GM18907 (cell line): Measurements from ENCODE around the gene TSC2.
"Not testable (repeated sequence)": the region's sequence is repeated elsewhere in the genome, so short reads cannot be mapped to it uniquely, and the experiment has no call there.

Experiments used
- ATAC-seq: cut with Tn5 transposase; IDR thresholded peaks from one replicate; pipeline ENCODE4 v1.9.1; 2021; ENCODE audit warnings: mild to moderate bottlenecking, moderate library complexity; ENCODE audit not compliant: unreplicated experiment

TSC2 gene

DNA sequence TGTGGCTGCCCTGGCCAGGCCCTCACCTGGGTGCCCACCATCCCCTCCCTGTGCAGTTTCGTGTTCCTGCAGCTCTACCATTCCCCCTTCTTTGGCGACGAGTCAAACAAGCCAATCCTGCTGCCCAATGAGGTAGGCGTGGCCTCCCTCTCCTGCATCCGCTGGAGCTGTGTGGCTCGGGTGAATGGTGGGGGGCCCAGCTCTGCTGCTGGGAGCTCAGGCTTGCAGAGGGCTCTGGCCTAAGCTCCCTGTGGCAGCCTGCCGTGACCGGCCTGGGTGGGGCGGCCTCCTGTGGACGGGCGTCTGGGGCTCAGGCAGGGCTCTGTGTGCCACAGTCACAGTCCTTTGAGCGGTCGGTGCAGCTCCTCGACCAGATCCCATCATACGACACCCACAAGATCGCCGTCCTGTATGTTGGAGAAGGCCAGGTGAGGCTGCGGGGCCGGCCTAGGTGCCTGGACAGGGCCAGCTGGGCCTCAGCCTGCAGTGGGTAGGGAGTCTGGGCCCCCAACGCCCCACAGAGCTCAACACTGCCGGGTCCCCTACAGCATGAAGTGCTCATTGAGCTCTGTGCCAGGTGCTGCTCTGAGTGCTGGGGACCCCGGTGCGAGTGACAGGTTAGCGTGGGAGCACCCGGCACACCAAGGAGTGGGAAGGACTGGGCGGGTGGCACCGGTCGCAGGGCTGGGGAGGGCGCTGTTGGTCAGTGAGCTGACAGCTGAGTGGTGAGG, 37.3 kb downstream of the TSC2 start:
- ATAC-seq, result no peak

DNA sequence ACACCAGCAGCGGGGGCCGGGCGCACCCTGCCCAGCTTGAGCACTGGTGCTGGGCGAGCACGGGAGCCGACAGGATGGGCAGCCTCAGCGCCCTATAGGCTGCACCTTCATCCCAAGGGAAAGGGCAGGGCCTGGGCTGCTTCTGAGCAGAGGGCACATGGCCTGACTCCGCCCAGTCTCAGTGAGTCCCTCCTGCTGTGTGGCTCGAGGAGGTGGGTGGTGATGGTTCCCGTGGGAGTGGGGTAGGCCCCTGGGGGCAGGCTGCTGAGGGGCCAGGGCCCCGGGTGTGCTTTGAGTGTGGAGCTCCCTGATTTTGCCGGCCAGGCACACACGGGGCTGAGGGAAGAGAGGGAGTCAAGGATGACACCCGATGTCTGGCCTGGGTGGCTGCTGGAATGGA, 37.9 kb downstream of the TSC2 start:
- ATAC-seq, result no peak

DNA sequence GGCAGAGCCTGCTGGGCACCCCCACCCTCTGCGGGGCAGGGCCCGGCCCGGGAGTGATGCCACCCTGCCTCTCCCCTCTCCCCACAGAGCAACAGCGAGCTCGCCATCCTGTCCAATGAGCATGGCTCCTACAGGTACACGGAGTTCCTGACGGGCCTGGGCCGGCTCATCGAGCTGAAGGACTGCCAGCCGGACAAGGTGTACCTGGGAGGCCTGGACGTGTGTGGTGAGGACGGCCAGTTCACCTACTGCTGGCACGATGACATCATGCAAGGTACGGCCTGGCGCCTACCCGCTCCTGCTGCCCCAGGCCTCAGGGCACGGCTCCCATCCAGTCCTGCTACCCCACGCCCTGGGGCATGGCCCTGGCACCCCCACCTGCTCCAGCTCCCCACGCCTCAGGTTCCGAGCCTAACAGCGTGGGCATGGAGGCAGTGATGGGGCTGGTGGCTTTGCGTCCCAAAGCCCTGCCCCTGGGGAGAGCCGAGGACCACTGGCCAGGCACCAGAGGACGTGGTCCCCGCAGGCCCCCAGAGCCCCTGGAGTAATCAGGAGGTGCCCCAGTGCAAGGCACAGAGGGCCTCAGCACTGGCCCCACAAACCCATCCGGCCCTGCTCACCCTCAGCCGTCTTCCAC, 38.4 kb downstream of the TSC2 start:
- ATAC-seq, result no peak

- no peak for ATAC-seq
These were observed 39.3 kb downstream of the TSC2 start for GRCh38 chr16:2086812-2087747.

GRCh38 chr16:2087748-2088631, 40.2 kb downstream of the TSC2 start:
- no peak for ATAC-seq

DNA sequence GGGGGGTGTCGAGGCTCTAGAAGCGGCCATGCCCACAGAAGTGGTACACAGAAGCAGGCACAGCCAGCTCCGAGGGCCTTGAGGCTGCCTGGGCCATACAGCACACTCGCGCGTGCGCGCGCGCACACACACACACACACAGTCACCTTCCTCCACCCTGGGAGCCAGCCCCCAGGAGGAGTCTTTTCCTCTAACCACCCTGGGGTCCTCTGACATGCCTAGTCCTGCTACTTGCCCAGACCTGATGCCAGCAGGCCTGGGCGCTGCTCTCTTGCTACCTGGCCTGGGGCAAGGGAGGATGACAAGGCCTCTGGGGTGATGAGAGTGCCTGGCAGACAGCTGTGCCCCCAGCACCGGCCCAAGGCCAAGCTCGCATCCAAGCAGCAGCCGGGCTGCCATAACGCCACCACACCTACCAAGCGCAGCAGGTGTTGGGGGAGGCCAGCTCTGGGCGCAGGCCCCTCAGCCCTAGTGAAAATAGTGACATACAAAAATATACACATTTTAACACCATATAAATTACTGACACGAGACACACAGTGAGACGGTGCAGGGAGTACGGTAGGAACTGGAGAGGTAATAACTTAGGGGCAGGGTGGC, 41.1 kb downstream of the TSC2 start:
- ATAC-seq, result no peak

DNA sequence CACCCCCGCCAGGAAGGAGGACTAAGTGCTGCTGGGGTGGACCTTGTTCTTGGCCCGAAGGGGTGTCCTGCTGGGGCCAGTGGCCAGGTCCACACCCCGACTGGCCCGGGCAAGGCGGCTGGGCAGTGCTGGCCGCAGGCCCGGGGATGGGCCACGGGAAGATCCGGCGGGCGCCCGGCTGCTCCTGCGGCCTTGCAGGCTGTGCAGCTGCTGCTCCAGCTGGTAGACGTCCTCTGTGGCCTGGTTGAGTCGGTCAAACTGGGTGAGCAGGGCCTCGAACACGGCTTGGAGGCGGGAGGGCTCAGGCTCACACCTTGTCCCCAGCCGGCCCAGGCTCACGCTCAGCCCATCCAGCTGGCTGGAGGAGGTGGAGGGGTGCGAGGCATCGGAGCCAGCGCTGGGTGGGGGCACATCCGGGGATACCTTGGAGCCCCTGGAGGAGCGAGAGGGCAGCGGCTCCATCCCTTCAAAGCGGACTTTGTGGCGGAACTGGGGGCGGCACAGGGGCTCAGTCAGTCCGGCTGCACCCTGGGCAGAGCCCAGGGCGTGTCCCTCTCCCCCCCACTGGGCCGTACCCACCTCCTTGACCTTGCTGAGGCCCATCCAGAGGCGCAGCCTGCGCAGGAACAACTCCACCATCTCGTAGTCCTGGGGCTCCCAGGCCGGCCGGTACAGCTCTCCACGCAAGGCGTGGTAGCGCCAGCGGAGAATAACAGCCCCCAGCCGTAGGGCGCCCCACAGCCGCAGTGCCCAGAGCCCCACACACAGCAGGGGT, 42.1 kb downstream of the TSC2 start:
- ATAC-seq, result no peak

DNA sequence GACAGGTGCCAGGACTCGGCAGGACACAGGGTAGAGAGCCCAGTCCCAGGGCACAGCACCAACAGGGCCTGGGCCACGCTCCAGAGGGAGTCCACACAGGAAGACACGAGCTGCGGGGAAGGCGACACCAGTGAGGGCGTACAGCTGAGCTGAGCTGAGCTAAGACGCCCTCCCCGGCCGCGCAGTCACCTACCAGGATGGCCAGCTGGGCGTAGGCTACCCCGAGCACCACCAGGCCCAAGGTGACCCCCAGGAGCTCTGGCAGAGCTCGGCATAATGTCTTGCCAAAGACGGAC, 42.6 kb downstream of the TSC2 start:
- no peak for ATAC-seq

DNA sequence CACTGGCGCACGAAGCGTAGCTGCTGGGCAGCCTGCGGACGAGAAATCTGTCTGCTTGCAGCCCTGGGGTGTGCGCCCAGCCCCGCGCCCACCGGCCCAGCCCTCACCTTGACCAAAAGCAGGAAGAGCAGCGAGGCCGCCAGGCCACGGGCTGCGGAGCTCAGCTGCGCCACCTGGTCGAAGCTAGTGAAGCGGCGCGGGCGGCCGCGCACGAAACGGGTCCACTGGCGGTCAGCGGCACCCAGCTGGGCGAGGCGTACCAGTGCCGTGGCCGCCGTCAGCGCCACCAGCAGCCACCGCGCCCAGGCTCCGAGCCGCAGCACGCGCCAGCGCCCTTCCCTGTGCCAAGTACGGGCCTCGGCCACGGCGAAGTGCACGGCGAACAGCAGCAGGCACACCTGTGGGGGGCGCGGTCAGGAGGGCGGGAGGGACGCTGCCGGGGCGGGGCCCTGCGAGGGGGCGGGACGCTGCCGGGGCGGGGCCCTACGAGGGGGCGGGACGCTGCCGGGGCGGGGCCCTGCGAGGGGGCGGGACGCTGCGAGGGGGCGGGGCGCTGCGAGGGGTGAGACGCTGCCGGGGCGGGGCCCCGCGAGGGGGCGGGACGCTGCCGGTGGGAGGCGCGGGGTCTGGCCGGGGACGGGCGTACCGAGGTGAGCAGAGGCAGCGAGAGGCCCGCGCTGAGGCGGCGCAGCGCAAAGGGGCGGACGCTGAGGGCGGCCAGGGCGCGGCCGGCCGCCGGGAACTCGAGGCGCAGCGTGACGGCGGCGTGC, 43.2 kb downstream of the TSC2 start:
- ATAC-seq, result no peak

GRCh38 chr16:2091547-2092255, 43.9 kb downstream of the TSC2 start:
- ATAC-seq, result no peak

DNA sequence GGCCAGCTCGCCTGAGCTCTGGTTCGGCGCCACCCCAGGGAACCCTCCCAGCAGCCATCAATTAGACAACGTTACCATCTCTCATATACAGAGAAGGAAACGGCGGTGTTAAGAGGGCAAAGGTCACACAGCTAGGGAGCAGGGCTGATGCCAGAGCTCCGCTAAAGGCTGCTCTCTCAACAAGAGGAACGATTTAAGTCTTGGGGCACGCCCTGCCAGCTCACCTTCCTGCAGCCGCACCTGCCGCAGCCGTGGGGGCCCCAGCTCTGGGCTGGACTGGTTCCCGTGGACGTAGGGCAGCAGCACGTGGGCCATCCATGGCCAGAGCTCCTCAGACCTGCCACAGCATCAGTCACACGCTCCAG, 44.5 kb downstream of the TSC2 start:
- no peak for ATAC-seq

DNA sequence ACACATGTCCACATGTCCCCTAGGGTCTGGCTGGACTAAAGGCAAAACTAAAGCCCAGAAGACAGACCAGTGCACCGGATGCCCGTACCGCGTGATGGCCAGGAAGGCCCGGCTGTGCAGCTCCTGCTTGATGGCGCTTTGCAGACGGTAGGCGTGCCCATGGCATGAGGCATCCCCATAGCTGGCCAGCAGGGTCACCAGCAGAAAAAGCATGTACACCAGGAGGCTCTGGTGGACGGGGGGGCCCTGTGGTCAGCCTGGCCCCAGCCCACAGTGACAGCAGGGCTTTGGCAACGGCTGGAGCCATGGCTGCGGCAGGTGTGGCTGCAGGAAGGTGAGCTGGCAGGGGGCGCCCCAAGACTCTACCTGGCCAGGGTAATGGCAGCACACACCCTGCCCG, 45.1 kb downstream of the TSC2 start:
- ATAC-seq, result no peak

DNA sequence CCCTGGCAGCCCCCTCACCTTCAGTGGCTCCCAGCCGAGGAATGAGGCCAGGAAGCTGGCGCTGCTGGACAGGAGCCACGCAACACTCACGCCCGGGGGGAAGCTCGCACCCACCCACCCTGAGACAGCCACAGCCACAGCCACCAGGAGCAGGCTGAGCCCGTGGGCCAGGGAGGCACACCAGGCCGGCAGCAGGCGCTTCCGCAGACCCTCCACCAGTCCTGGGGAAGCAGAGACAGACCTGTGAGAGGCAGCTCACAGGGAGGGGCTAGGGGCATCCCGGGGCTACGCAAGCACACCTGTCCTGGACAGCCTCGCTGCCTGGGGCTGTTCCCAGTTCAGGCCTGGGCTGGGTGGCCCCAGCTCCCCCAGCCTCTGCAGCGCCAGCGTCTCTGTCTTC, 46.0 kb downstream of the TSC2 start:
- ATAC-seq, result no peak

DNA sequence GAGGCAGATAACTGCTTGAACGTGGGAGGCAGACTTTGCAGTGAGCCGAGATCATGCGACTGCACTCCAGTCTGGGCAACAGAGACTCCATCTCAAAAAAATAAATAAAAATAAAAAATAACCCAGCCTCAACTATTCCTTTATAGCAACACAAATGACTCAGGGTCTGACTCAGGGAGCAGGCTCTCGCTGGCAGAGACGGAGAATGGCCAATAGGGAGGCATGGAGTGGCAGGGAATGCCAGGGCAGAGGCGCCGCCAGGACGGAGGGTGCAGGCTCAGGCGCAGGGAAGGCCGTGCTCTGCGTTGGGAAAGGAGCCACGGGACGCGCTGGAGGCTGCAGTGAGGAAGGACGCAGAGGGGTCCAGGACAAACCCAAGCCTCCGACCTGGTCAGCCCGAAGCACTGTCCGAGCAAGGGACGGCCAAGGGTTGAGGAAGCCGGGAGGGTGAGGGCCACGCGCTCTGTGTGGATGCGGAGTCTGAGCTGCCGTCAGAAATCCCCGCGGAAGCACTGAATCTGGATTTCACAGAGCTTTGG, 47.6 kb downstream of the TSC2 start:
- no peak for ATAC-seq

GRCh38 chr16:2095918-2096582, 48.3 kb downstream of the TSC2 start:
- ATAC-seq, result no peak

DNA sequence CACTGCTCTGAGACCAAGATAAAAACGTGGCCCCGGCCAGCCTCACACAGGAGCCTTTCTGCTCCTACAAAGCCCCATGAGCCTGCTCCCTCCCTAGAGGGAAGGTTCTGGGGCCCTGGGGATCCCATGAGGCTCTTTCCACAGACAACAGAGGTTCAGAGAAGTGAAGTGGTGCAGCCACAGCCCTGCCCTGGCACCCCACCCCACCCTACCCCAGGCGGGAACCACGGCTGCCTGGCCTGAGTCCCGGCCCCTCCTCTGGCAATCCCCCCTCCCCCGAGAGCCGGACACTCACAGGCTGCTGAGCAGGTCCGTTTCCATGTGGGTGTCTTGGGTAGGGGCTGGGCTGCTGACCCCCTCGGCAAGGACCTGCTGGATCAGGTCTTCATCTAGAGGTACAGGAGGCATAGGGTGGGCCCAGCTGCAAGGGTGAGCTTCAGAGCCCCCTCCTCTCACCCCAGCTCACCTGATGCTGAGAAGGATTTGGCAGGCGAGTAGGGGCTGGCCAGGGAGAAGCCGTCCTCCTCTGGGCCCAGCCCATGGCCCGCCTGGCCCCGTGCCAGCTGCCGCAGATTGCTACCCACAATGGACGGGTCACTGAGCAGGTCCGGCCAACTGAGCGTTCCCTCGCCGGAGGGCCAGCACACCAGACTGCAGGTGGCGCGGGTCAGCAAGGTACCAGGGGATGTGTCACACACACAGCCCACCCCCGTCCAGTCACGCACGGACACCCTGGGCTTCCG, 49.2 kb downstream of the TSC2 start:
- ATAC-seq, result no peak

GRCh38 chr16:2097689-2098088, 49.9 kb downstream of the TSC2 start:
- not testable (repeated sequence) for ATAC-seq
